Caki2 (cell line): Measurements from ENCODE around the gene UTF1. TPM values are rescaled to one million over a fixed set of nuclear protein-coding genes. Genes with fewer than 3 reads are reported as not detected.
"Not testable (repeated sequence)": the region's sequence is repeated elsewhere in the genome, so short reads cannot be mapped to it uniquely, and the experiment has no call there.

ENCODE experiments used
- DNase-seq: peaks from one replicate; pipeline ENCODE4 v3.0.0-alpha.2; 2015; ENCODE audit warnings: low read depth
- in situ Hi-C: cut with HindIII; loops from 2 replicates; pipeline ENCODE4 v1.10.0; 2016; ENCODE audit warnings: low sequenced_read_pairs, low pct_unique_long_range_greater_than_20kb, mixed read lengths
- total RNA-seq: library from RNA; depleted of rRNA; stranded (reverse); fragments of >200 nt; shearing (Covaris generic); gene quantifications from 2 replicates; pipeline ENCODE4 v1.2.3, GENCODE V29; 2014; ENCODE audit warnings: low replicate concordance

UTF1 gene
- total RNA-seq, 1 experiment from 2014 or later: not detected

GRCh38 chr10:133254421-133255120 lies 24.6 kb downstream of the UTF1 start:
- no peak for DNase-seq
- in situ Hi-C loops: no loop called here

DNA sequence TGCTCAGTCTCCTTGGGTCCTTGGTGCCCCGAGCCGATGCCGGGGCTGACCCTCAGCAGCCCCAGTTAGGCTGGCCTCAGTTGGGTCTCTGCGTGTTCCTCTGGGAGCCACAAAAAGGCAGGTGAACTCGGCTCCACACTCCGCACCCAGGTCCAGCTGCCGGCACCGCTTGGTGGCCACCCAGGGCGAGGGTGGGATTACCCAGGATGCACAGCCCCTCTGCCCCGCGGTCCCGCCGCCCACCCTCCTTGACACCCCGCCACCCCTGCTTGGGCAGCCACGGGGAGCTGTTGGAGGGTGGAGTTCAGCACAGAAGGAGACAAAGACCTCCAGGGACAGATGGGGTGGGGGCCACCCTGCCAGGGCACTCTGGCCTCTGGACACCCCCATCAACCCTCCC lies 25.3 kb downstream of the UTF1 start:
- in situ Hi-C loops: no loop called here
- DNase-seq: no peak

GRCh38 chr10:133257489-133258065 lies 27.6 kb downstream of the UTF1 start:
- in situ Hi-C loops: no loop called here
- DNase-seq: peak; percentile 60

DNA sequence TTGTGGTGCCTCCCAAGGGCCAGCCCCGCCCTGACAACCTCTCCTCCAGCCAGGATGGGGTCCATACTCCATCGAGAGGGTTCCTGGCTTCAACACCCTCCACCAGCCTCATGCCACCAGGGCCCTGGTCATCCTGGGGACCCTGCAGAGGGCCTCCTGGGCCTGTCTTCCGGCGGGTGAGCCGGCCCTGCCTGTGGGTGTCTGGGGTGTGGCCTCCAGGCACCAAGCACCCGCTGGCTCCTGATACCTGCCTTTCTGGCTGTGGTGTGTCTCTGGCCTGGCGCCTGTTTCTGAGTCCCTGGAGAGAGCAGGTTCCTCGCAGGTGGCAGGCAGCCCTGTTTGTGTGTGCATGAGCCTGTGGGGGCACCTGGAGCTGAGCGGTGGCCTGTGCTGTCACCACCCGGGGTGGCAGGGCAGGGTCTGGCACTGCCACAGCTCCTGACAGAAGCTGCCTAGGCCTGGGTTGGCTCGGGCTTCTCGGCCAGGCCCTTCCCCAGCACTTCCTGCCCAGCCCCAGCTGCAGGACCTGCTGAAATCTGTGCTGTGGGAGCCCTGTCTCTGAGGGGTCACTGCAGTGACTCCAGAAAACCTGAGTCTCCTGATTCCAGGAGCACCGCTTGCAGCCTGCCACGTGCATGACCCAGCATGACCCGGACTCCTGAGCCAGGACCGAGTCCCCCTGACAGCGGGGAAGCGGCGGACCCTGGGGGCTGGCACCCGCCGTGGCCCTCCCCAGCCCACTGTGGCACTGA lies 28.2 kb downstream of the UTF1 start:
- in situ Hi-C loops: no loop called here

GRCh38 chr10:133258818-133259601 lies 29.0 kb downstream of the UTF1 start:
- peak; percentile 85 for DNase-seq
- in situ Hi-C loops: no loop called here

More for the DNA sequence above, 28.2 kb downstream of the UTF1 start:
- no peak for DNase-seq

DNA sequence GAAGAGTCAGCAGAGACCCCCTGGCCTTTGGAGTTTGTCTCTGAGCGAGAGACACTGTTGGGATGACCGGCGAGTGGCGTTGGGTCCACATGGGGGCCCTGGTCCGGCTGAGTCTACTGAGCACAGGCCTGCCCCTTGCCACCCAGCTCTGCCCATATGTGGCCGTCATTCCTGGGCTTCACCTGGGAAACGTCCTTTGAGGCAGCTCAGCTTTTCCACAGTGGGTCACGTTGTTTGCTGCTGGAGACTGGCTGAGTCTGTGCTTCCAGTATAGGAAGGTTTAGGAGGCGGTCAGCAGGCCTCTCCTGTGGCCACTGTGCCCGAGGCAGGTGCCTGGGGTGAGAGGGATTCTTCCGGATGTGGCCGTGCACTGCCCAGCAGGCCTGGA lies 29.6 kb downstream of the UTF1 start:
- in situ Hi-C loops: no loop called here
- no peak for DNase-seq

DNA sequence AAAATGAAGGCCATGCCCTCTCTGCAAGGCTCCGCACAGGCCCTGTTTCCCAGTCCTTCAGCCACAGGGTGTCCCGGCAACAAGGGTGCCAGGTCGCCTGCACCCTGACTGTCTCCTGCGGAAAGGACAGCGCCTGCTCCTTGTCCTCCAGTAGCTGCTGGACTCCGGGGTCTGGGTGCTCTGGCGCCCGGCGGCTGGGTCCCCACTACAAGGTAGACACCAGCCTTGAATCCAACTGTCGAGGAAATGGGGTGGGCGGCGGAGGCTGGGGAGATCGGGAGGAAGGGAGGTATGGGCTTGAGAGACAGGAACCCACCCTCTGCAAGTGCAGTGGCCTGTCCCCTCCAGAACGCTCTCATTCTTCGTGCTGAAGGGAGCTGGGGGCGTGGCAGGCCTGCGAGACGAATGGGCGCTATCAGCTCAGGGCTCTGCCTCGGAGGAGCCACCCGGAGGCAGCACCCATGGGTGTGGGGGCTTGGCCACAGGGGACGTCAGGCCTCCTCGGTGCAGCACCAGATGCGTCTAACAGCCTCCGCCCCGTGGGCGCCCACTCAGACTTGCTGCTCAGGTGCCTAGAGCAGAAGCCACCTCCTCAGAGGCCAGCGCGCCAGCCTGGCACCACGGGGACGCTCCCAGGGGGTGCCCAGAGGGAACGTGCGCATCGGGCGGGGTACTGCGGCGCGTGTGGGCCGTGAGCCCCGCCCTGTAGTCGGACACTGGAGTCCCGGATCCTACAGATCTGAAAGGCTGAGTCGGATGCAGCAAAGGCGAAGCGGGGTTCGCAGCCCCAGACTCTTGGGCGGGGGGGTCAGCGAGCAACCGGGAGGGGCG lies 31.1 kb downstream of the UTF1 start:
- DNase-seq: peak; percentile 64
- in situ Hi-C loops: no loop called here

DNA sequence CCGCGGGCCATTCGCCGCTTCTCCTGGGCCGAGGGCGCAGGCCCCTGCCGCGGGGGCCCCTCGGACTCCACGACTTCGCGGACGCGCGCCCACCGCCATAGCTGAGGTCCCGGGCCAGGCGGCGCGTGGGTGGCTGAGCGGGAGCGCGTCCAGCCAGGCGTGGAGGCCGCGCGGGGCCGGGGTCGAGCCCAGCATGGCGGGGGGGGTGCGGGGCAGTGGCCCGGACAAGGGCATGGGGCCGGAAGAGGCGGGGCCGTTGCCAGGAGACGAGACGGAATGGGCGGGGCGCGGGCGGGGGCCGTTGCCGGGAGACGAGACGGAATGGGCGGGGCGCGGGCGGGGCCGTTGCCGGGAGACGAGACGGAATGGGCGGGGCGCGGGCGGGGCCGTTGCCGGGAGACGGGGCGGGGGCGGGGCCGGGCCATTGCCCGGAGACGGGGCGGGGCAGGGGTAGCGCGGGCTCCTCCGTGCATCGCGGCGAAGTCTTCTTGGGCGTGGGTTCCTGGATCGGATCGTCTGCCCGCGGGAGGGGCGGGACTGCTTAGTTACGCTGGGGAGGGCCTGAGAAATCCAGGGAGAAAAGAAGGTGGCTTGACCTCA lies 31.8 kb downstream of the UTF1 start:
- in situ Hi-C loops: no loop called here
- peak; percentile 21 for DNase-seq

- in situ Hi-C loops: no loop called here
- no peak for DNase-seq
Measured at GRCh38 chr10:133262696-133263095, 32.7 kb downstream of the UTF1 start.

DNA sequence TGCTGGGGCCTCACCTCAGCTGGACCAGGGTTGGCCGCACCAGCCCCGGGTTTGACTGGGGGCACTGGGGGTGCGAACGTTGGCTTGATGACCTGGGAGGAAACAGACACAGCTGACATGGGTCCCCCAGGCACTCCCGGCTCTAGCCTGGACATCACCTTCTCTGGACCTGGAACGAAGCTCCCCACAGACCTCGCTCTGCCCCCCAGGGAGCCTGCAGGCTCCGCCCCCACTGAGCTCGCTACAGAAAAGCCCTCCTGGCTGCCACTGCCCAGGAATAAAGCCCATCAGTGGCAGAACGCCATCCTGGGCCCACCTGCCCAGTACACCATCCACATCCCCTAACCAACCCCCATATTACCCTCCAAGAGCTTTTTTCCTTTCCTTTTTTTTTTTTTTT lies 33.7 kb downstream of the UTF1 start:
- in situ Hi-C loops: no loop called here
- no peak for DNase-seq

DNA sequence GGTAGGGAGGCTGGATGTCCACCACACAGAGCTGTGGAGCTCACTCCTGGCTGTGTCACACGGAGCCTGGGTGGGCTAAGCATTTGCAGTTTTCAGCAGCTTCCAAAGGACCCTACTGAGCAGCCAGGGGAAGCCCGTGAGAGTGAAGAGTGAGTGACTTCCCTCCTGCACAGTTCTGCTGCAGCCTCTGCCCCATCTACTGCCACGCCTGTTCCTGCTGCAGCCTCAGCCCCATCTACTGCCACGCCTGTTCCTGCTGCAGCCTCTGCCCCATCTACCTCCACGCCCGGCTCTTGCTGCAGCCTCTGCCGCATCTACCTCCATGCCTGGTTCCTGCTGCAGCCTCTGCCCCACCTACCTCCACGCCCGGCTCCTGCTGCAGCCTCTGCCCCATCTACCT lies 34.4 kb downstream of the UTF1 start:
- in situ Hi-C loops: no loop called here
- DNase-seq: no peak

GRCh38 chr10:133265052-133265451 lies 35.0 kb downstream of the UTF1 start:
- DNase-seq, in situ Hi-C loops: not testable (repeated sequence)

GRCh38 chr10:133266056-133266795 lies 36.2 kb downstream of the UTF1 start:
- in situ Hi-C loops: no loop called here
- DNase-seq: no peak

GRCh38 chr10:133267293-133267692 lies 37.3 kb downstream of the UTF1 start:
- DNase-seq: no peak

GRCh38 chr10:133267829-133268228 lies 37.8 kb downstream of the UTF1 start:
- in situ Hi-C loops: no loop called here
- DNase-seq: no peak

More at GRCh38 chr10:133267293-133267692, 37.3 kb downstream of the UTF1 start:
- in situ Hi-C loops: no loop called here

GRCh38 chr10:133268532-133268931 lies 38.5 kb downstream of the UTF1 start:
- DNase-seq: no peak
- in situ Hi-C loops: no loop called here

DNA sequence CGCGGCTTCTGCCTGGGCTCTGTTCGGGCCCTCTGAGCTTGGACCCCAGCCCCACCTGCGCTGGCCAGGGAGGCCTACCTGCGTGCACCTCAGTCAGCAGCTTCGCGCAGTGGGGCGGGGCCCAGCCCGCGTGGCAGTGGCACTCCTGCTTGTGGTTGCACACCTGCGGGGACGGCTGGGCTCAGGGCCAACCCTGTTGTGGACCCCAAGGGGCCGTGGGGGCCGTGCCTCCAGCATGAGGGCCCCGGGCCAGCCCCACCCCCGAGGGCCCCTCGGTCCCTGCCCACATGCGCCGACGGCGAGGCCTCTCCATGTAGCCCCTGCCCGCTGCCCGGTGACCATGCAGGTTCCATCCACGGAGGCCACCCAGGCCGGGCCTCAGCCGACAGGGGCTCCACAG lies 39.4 kb downstream of the UTF1 start:
- in situ Hi-C loops: no loop called here
- no peak for DNase-seq
